HT1080 (cell line): ENCODE data around the gene OBSCN. TPM values are rescaled to one million over a fixed set of nuclear protein-coding genes. Genes with fewer than 3 reads are reported as not detected.

Source experiments
- DNase-seq: peaks from one replicate; pipeline ENCODE4 v3.0.0-alpha.2; 2015; ENCODE audit warnings: low read depth
- total RNA-seq: library from RNA; depleted of rRNA; stranded (reverse); fragments of >200 nt; shearing (Covaris generic); gene quantifications from 2 replicates; pipeline ENCODE4 v1.2.3, GENCODE V29; 2014

Gene OBSCN
- total RNA-seq, 1 experiment from 2014 or later, result 0.66 TPM

DNA sequence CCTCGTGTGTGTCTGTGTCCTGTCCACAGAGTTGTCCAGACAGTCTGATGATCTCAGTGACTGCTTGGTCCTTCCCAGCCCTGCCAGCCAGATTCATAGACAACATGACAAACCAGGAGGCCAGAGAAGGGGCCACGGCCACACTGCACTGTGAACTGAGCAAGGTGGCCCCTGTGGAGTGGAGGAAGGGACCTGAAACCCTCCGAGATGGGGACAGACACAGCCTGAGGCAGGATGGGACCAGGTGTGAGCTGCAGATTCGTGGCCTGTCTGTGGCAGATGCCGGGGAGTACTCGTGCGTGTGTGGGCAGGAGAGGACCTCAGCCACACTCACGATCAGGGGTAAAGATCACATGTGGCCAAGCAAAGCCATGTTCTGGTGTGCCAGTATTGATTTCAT, 96.4 kb downstream of the OBSCN start:
- no peak for DNase-seq

DNA sequence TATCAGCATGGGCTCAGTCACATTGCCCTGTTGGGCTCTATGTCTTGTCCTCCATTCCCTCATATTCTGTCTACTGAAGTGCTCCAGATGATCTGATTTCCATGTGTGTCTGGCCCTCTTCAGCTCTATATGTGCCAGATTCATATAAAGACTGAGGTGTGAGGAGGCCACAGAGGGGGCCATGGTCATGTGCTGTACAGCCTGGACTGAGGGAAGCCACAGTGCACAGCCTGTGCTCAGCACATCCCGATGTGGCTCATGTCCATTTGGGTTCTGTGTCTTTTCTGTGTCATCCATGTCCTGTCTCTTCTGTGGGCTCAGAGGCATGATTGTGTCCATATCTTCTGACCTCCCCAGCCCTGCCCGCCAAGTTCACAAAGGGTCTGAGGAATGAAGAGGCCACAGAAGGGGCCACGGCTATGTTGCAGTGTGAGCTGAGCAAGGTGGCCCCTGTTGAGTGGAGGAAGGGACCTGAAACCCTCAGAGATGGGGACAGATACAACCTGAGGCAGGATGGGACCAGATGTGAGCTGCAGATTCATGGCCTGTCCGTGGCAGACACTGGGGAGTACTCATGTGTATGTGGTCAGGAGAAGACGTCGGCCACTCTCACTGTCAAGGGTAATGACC, 97.0 kb downstream of the OBSCN start:
- DNase-seq, result no peak

DNA sequence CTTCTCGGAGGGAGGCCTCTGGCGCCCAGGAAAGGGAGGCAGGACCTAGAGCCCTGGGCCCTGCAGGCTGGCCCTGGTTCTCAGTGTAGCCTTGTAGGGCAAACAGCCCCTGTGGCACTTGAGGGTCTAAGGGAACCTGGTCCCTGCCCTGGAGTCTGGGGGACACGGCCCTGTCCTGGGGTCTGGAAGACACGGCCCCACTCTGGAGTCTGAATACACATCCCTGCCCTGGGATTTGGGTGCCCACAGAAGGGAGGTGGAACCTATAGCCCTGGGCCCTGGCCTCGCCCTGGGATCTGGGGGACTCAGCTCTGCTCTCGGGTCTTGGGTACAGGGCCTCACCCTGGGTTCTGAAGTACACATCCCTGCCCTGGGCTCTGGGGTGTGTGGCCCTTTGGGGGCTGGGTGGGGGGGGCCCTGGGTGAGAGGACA, 97.9 kb downstream of the OBSCN start:
- no peak for DNase-seq

DNA sequence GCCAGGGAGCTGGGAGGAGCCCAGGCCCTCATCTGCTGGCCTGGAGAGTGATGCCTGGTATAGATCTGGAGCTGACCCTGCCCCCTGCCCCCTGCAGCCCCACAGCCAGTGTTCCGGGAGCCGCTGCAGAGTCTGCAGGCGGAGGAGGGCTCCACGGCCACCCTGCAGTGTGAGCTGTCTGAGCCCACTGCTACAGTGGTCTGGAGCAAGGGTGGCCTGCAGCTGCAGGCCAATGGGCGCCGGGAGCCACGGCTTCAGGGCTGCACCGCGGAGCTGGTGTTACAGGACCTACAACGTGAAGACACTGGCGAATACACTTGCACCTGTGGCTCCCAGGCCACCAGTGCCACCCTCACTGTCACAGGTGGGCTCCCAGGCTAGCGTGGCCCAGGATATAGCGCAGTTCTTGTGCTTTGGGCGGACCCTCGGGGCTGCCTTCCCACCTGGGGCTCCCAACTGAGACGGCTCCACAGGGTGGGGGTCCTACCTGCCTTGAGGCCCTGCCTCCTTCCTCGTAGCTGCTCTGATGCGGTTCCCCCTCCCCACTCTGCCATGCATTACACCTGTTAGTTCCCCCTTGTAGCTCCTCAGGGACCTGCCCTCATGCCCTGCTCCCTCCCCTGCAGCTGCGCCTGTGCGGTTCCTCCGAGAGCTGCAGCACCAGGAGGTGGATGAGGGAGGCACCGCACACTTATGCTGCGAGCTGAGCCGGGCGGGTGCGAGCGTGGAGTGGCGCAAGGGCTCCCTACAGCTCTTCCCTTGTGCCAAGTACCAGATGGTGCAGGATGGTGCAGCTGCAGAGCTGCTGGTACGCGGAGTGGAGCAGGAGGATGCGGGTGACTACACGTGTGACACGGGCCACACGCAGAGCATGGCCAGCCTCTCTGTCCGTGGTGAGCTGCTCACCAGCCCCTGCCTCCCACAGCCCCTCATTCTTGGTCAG, 98.7 kb downstream of the OBSCN start:
- no peak for DNase-seq

DNA sequence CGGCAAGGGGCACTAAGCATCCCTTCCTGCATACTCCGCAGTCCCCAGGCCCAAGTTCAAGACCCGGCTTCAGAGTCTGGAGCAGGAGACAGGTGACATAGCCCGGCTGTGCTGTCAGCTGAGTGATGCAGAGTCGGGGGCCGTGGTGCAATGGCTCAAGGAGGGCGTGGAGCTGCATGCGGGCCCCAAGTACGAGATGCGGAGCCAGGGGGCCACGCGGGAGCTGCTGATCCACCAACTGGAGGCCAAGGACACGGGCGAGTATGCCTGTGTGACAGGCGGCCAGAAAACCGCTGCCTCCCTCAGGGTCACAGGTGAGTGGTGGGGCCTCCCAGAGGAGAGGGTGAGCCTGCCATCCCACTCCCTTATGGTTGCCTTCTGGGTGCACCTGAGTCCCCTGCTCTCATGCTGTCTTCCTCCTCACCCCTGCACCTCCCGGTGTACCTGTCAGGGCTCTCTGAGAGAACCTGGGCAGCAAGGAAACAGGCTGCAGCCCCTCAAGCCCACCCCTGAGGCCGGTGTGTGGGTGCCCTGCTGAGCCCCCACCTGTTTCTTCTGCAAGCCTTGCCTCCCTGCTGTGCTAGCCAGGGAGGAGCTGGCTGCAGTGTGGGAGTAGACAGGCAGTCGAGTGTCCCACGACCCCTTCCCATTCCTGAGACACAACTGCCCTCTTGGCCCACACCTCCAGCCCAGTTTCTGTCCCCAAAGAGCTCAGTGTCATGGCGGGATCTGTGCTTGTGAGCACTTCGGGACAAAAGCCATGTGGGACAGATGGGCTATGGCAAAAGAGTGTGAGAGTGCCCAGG, 99.6 kb downstream of the OBSCN start:
- DNase-seq, result no peak

DNA sequence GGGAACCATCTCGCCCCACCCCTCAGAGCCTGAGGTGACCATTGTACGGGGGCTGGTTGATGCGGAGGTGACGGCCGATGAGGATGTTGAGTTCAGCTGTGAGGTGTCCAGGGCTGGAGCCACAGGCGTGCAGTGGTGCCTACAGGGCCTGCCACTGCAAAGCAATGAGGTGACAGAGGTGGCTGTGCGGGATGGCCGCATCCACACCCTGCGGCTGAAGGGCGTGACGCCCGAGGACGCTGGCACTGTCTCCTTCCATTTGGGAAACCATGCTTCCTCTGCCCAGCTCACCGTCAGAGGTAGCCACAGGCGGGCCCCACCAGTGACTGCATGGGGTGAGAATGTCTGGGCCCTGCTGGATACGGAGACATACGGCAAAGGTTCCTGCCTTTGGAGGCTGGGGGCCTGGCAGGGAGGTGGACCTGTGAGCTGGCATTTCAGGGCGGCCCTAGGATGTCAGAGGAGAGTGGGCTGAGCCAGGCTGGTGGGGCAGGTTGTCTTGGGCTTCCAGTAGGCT, 100.3 kb downstream of the OBSCN start:
- no peak for DNase-seq

DNA sequence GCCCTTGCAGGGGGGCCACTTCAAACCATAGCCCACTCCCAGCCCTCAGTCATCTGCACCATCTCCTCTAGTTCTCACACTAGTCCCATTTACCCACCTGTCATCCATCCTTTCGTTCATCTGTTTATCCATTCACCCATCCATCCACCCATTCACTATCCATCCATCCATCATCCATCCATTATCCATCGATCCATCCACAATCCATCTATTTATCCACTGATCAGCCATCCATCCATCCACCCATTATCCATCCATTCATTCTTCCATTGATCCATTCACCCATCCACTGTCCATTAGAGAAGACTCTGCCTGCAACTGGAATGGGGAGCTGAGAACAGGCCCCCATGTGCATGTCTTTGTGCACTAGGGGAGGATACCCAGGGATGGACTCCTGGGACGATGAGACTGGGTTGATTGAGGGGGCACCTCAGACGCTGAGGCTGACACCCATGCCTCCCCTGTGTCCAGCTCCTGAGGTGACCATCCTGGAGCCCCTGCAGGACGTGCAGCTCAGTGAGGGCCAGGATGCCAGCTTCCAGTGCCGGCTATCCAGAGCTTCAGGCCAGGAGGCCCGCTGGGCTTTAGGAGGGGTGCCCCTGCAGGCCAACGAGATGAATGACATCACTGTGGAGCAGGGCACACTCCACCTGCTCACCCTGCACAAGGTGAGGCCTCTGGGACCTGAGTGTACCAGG, 100.9 kb downstream of the OBSCN start:
- DNase-seq, result no peak

DNA sequence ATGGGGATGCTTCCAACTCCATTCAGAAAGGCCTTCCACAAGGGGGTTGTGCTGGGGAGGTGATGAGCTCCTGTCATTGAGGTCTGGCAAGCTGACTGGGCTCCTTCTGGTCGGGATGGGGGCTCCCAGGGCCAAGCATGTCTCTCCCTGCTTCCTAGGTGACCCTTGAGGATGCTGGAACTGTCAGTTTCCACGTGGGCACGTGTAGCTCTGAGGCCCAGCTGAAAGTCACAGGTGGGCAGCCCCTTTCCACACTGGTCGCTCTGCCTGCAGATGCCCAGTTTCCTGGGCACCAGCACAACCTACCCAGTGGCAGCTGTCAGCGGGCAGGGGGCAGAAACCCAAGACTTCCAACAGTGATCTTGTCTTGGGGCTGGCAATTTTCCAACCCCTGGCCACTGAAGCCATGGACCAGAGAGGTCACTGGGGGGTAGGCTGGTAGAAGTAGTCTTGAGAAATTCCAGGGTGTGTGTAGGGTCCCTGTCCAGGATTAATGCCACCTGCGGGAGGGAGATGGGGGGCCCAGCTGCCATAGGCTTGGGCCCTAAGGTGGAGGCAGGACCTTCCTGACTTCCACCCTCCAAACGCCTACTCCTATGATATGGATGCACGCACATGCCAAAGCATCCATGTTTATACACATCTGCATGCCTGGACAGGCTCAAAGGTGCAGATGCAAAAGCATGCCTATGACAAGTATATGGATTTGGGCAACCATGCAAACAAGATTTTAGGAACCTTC, 101.7 kb downstream of the OBSCN start:
- DNase-seq, result no peak

DNA sequence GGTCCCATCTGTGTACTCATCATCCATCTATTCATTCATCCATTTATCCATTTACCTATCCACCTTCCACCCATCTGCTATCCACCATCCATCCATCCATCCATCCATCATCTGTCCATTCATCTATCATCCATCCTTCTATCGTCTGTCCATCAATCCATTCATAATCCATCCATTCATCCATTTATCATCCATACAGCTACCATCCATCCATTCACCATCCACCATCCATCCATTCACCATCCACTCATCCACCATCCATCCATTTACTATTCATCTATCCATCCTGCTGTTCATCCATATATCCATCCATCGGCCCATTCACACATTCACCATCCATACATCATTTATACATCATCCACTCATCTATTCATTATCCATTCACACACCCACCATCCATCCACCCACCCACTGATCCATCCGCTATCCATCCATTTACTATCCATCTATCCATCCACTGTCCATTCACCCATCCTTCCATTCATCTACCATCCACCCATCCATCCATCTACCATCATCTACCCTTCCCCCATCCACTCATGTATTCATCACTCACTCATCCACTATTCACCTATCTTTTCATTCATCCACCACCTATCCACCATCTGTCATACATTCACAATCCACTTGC, 102.4 kb downstream of the OBSCN start:
- no peak for DNase-seq

DNA sequence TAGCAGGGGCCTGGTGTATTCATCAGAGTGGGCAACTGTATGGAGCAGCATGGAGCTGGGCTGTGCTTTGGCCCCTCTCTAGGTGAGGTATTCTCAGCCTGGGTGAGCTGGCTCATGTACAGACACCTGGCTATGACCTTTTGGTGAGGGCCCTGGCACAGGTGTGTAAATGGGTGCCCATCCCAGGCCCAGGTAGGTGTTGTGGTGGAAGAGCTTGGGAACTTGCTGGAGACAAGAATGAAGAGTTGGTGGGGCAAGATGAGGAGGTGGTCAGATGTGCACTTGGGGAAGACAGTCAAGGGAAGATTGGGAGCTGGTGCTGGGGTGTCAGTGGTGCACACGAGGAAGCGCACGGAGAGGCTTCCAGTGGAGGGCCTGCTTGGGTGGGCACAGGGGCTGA, 103.2 kb downstream of the OBSCN start:
- no peak for DNase-seq

DNA sequence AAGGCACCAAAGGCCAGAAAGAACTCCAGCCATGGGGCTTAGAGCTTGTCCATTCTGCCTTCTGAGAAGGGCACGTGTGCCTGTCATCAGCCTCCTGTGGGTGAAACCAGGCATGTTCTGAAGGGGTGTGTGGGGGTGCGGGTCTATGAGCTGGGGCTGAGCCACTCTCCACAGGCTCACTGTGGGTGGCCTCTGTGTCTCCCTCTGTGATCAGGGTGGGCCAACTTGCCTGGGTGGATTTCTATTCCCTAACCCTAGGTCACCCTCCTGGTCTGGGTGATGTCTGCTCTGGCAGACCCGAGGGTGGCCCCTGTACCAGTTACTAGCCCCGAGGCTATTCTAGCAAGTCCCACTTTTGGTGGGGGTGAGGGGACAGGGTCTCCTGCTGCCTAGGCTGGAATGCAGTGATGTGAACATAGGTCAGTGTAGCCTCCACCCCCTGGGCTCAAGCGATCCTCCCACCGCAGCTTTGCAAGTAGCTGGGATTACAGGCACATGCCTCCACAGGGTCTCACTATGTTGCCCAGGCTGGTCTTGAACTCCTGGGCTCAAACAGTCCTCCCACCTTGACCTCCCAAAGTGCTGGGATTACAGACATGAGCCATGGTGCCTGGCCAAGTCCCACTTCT, 104.4 kb downstream of the OBSCN start:
- DNase-seq, result no peak

DNA sequence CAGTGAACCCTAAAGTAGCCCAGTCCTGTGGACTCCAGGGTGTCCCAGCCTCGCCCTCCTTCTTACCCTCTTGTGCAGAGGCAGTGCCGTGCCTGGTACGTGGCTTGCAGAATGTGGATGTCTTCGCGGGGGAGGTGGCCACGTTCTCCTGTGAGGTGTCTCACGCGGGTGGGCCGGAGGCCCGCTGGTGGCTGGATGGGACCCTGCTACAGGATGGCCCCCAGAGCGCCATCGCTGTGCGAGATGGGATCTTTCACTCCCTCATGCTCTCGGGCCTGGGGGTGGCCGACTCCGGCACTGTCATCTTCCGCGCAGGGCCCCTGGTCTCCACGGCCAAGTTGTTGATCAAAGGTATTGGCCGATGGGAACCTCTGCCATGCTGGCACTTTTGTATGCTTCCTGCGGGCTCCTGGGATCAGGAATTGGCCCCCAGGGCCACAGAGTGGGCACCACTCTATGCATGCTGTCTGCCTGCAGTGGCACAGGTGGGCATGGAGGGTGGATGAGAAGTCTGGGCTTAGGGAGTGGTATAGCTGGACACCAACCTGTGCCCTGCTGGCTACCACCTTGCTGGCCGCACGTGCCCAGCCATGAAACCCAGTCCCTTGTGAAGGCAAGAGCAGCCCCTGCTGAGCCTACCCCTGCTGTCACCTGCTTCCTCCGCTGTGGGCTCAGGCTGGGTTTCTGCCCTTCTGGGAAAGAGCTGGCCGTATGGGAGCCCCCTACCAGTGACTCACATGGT, 105.9 kb downstream of the OBSCN start:
- DNase-seq, result no peak

DNA sequence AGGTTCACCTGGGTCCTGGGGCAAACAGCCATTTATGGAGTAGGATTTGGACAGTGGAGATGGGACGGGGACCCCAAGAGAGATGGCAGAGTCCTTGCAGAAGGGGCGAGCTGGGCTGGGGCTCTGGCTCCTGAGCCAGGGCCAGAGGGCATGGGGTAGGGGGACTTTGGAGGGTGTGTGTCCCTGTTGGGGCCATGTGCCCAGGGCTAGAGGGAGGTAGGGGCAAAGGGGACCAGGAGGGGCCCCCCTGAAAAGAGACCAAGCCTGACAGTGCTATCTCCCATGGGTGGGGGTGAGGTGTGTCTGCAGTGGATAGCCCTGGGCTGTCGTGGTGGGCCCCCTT, 106.4 kb downstream of the OBSCN start:
- DNase-seq, result no peak

DNA sequence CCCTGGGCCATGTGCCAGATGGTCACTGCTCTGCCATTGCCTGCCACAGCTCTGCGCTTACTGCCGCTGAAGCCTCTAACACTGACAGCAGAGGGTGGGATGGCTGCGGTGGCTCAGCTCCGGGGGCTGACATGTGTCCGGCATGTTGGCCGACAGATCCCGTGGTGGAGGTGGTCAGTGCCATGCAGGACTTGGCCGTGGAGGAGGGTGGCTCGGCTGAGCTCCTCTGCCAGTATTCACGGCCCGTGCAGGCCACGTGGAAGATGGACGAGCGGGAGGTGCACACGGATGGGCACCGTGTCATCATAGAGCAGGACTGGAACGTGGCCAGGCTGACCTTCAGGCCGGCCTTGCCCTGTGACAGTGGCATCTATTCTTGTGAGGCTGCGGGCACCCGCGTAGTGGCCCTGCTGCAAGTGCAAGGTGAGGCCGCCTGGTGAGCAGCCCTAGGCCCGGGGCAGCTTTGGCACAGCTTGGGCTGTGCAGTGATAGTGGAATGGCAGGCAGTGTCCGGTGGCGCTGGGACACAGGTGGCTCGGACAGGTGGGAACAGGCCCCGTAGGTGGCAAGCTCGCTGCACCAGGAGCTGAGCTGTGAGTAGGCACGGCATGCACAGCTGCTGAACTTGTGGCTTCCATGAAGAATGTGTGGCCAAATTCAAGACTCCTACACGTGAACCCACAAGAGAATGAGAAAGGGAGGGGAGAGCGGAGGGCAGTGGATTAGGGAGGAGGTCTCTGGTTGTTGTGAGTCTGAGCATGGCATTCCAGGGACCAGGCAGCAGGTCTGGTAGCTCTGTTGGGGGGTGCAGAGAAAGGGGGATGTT, 107.0 kb downstream of the OBSCN start:
- DNase-seq, result no peak

DNA sequence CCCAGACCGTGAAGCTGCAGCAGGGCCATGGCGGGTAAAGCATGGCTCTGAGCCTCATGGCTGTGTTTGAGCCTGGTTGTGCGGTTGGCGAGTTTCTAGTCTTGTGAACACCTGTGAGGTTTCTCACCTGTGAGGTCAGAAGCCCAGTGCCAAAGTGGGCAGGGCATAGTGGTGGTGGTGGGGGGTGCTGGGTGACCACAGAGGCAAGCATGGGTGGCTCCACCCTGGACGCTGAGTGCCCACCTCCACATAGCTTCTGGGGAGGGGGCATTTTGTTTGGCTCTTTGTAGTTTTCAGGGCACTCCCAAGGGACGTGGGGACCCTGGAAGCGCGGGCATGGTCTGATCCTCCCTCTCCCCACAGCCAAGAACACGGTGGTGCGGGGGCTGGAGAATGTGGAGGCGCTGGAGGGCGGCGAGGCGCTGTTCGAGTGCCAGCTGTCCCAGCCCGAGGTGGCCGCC, 107.7 kb downstream of the OBSCN start:
- no peak for DNase-seq

DNA sequence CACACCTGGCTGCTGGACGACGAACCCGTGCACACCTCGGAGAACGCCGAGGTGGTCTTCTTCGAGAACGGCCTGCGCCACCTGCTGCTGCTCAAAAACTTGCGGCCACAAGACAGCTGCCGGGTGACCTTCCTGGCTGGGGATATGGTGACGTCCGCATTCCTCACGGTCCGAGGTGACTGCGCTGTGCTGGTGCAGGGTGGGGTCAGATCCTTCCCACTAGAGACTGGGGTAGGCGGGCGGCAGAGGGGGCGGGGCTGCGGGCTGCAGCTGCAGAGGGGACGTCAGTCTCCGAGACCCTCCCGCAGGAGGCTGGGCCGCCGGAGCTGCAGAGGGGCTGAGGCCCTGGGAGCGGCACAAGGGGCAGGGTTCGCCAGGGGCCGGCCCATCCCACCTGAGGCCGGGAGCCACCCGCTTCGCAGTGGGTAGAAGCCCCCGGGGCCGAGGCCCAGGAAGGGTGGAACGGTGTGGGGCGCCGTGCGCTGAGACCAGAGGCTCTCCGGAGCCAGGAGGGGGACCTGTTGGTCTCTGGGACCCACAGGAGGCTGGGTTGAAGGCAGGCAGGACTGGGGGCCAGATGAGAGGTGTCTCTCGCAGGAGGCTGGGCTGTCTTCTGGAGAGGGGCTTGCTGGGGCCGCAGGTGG, 108.2 kb downstream of the OBSCN start:
- DNase-seq, result no peak
